ENCODE data around the gene TRAF2.

DNA sequence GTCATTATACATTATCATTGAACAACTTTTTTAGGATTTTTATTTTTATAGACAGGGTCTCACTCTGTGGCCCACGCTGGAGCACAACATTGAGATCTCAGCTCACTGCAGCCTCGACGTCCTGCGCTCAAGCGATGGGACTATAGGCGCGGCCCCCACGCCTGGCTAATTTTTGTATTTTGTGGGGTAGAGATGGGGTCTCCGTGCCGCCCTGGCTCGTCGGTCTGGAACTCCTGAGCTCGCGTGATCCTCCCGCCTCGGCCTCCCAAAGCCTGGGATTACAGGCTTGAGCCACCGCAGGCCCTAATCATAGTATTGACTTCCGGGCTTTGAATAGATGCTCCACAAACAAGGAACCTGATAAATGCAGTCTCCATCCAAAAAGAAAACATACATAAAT is 18.8 kb upstream of the TRAF2 start:
- TF ChIP-seq, protein P1, sequence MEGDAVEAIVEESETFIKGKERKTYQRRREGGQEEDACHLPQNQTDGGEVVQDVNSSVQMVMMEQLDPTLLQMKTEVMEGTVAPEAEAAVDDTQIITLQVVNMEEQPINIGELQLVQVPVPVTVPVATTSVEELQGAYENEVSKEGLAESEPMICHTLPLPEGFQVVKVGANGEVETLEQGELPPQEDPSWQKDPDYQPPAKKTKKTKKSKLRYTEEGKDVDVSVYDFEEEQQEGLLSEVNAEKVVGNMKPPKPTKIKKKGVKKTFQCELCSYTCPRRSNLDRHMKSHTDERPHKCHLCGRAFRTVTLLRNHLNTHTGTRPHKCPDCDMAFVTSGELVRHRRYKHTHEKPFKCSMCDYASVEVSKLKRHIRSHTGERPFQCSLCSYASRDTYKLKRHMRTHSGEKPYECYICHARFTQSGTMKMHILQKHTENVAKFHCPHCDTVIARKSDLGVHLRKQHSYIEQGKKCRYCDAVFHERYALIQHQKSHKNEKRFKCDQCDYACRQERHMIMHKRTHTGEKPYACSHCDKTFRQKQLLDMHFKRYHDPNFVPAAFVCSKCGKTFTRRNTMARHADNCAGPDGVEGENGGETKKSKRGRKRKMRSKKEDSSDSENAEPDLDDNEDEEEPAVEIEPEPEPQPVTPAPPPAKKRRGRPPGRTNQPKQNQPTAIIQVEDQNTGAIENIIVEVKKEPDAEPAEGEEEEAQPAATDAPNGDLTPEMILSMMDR (IDR thresholded peaks at IDR 0.05), result no peak
- no peak for TF ChIP-seq POLR2A (IDR thresholded peaks at IDR 0.05)

All from right lobe of liver (tissue), 4 donors.